Gastroesophageal sphincter (tissue), 3 donors: ENCODE measurements around the gene PTPRD.
"Not testable (repeated sequence)": the region's sequence is repeated elsewhere in the genome, so short reads cannot be mapped to it uniquely, and the experiment has no call there.

Experiments used
- POLR2A ChIP-seq, 2 donors: fragments of 450-650 bp; IDR thresholded peaks; one replicate each; pipeline ENCODE4 v1.6.1; 2017; ENCODE audit warnings: antibody characterized with exemption in 2 of 2, mild to moderate bottlenecking in 2 of 2, moderate library complexity in 1 of 2
- TF ChIP-seq, protein P1 (sequence below), 4 experiments: fragments of 200-600 bp in 2 of 4; fragments of 450-650 bp in 2 of 4; sonication (generic) in 1 of 4; IDR thresholded peaks; one replicate each; pipeline ENCODE4 v1.5.1; 2017 to 2019; ENCODE audit warnings: antibody characterized with exemption in 4 of 4, mild to moderate bottlenecking in 2 of 4, moderate library complexity in 2 of 4

DNA sequence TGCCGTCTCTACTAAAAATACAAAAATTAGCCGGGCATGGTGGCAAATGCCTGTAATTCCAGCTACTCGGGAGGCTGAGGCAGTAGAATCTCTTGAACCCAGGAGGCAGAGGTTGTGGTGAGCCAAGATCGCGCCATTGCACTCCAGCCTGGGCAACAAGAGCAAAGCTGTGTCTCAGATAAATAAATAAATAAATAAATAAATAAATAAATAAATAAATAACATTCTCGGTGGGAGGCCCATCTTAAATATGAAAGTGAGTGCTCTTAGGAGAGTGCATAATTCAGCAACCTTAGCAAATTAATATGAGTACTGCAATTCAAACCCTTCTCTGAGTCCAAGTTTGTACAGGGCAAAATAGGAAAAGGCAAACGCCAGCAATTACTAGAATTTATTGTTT lies 1302.1 kb downstream of the PTPRD start:
- not testable (repeated sequence) for TF ChIP-seq POLR2A (IDR thresholded peaks at IDR 0.05)
- TF ChIP-seq, protein P1, sequence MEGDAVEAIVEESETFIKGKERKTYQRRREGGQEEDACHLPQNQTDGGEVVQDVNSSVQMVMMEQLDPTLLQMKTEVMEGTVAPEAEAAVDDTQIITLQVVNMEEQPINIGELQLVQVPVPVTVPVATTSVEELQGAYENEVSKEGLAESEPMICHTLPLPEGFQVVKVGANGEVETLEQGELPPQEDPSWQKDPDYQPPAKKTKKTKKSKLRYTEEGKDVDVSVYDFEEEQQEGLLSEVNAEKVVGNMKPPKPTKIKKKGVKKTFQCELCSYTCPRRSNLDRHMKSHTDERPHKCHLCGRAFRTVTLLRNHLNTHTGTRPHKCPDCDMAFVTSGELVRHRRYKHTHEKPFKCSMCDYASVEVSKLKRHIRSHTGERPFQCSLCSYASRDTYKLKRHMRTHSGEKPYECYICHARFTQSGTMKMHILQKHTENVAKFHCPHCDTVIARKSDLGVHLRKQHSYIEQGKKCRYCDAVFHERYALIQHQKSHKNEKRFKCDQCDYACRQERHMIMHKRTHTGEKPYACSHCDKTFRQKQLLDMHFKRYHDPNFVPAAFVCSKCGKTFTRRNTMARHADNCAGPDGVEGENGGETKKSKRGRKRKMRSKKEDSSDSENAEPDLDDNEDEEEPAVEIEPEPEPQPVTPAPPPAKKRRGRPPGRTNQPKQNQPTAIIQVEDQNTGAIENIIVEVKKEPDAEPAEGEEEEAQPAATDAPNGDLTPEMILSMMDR (IDR thresholded peaks at IDR 0.05), result not testable (repeated sequence)
